Smooth muscle cell (in vitro differentiated cells): ENCODE results near the gene DKC1. TPM values are rescaled to one million over a fixed set of nuclear protein-coding genes. Genes with fewer than 3 reads are reported as not detected.

Source experiments
- DNase-seq: peaks from one replicate; lab custom pipeline; 2025; ENCODE audit not compliant: unreplicated experiment; lab: John Stamatoyannopoulos, UW
- H2AFZ ChIP-seq: fragments of 200-600 bp; sonication (generic); 2 replicates; pipeline ENCODE4 v1.6.0; 2016; ENCODE audit warnings: antibody characterized with exemption, low read depth, mild to moderate bottlenecking
- H3F3A ChIP-seq: fragments of 200-600 bp; sonication (generic); 2 replicates; pipeline ENCODE4 v1.6.0; 2017; ENCODE audit warnings: antibody characterized with exemption, low read depth
- H3K27ac ChIP-seq: fragments of 200-600 bp; sonication (generic); 2 replicates; pipeline ENCODE4 v1.5.1; 2016; ENCODE audit warnings: low read depth, mild to moderate bottlenecking
- H3K27me3 ChIP-seq: fragments of 200-600 bp; sonication (generic); 2 replicates; pipeline ENCODE4 v1.6.1; 2016; ENCODE audit warnings: low read depth, mild to moderate bottlenecking
- H3K36me3 ChIP-seq: fragments of 200-600 bp; sonication (generic); 2 replicates; pipeline ENCODE4 v1.5.1; 2016; ENCODE audit warnings: low read depth
- H3K4me1 ChIP-seq: fragments of 200-600 bp; sonication (generic); 2 replicates; pipeline ENCODE4 v1.5.1; 2016; ENCODE audit warnings: low read depth
- H3K4me2 ChIP-seq: fragments of 200-600 bp; sonication (generic); 2 replicates; pipeline ENCODE4 v1.6.0; 2016; ENCODE audit warnings: mild to moderate bottlenecking
- H3K4me3 ChIP-seq: fragments of 200-600 bp; sonication (generic); 2 replicates; pipeline ENCODE4 v1.5.1; 2016; ENCODE audit warnings: mild to moderate bottlenecking
- H3K79me2 ChIP-seq: fragments of 200-600 bp; sonication (generic); 2 replicates; pipeline ENCODE4 v1.6.0; 2016; ENCODE audit warnings: low read depth, mild to moderate bottlenecking
- H3K9ac ChIP-seq: fragments of 200-600 bp; sonication (generic); 2 replicates; pipeline ENCODE4 v1.6.0; 2016; ENCODE audit warnings: low read depth
- H3K9me3 ChIP-seq: fragments of 200-600 bp; sonication (generic); replicated peaks from 2 replicates; pipeline ENCODE4 v1.5.1; 2016; ENCODE audit warnings: low read depth
- H4K20me1 ChIP-seq: fragments of 200-600 bp; sonication (generic); 2 replicates; pipeline ENCODE4 v1.6.0; 2016; ENCODE audit warnings: low read depth
- WGBS: methylation state at CpG from one replicate; pipeline ENCODE4 v1.1.7; 2016; ENCODE audit warnings: low lambda C conversion rate; 5-methylcytosine and 5-hydroxymethylcytosine counted together
- polyA plus RNA-seq: library from polyadenylated mRNA; unstranded; fragments of >200 nt; fragmentation: Nextera tagmentation; extraction: Ambion mirVana; gene quantifications from 2 replicates; pipeline ENCODE4 v1.2.1, GENCODE V29; 2016
- total RNA-seq: library from RNA; depleted of rRNA; stranded (reverse); fragments of >200 nt; gene quantifications from 2 replicates; pipeline ENCODE4 v1.2.3, GENCODE V29; 2014
- TF ChIP-seq, protein P1 (sequence below): fragments of 200-600 bp; sonication (generic); IDR thresholded peaks from 2 replicates; pipeline ENCODE4 v1.5.1; 2017; ENCODE audit warnings: borderline replicate concordance, mild to moderate bottlenecking, antibody characterized with exemption; ENCODE audit not compliant: insufficient read depth, poor library complexity, severe bottlenecking

DKC1 gene
- total and polyA plus RNA-seq, 2 experiments from 2014 or later, result 18.7 to 35.1 TPM

DNA sequence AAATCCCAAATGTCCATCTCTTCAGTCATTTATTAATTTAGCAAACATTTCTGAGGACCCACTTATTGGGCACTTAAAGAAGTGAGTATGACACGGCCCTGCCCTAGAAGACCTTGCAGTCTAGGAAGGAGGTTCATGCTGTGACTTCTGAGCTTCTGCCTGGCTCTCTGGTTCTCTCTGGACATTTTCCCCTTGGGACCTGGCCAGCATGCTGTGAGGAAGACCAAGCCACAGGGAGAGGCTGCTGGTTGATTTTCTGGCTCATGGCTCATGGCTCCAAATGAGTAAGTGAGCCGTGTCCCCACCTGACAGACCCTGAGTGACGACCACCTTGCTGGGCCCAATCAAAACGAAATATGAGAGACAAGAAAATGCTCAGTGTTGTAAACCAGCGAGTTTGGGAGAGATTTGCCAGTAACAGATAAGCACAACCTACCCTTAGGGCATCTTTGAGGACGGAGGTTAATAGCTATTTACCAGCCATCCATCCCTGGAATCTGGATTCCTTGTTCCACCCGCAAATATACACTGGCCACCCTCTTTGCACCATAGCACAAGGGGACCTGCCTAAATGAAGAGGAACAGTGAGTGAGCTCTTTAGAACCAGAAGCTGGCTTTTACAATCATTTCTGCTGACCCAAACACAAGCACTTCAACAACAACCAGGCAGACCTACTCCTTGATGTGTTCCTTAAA lies 41.7 kb downstream of the DKC1 start:
- Histone ChIP-seq H3K9me3 (peaks cover 2% of the 10 kb centered on the region), H3K36me3 (no peaks in the 10 kb centered on the region), H3K9ac (no peak overlapping the region), H3K4me1 (no peaks in the 10 kb centered on the region), H3F3A (no peaks in the 10 kb centered on the region), H3K27ac (peak overlapping the region; percentile 35), H2AFZ (peak overlapping the region; percentile 85), H4K20me1 (no peaks in the 10 kb centered on the region), H3K79me2 (no peaks in the 10 kb centered on the region), H3K4me3 (peak overlapping the region; percentile 61), H3K4me2 (peak overlapping the region; percentile 87), H3K27me3 (no peaks in the 10 kb centered on the region)
- no peak for DNase-seq
- TF ChIP-seq, protein P1, sequence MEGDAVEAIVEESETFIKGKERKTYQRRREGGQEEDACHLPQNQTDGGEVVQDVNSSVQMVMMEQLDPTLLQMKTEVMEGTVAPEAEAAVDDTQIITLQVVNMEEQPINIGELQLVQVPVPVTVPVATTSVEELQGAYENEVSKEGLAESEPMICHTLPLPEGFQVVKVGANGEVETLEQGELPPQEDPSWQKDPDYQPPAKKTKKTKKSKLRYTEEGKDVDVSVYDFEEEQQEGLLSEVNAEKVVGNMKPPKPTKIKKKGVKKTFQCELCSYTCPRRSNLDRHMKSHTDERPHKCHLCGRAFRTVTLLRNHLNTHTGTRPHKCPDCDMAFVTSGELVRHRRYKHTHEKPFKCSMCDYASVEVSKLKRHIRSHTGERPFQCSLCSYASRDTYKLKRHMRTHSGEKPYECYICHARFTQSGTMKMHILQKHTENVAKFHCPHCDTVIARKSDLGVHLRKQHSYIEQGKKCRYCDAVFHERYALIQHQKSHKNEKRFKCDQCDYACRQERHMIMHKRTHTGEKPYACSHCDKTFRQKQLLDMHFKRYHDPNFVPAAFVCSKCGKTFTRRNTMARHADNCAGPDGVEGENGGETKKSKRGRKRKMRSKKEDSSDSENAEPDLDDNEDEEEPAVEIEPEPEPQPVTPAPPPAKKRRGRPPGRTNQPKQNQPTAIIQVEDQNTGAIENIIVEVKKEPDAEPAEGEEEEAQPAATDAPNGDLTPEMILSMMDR, result no peak
- WGBS, result 45% methylated on average over 7 of the region's 7 CpGs

DNA sequence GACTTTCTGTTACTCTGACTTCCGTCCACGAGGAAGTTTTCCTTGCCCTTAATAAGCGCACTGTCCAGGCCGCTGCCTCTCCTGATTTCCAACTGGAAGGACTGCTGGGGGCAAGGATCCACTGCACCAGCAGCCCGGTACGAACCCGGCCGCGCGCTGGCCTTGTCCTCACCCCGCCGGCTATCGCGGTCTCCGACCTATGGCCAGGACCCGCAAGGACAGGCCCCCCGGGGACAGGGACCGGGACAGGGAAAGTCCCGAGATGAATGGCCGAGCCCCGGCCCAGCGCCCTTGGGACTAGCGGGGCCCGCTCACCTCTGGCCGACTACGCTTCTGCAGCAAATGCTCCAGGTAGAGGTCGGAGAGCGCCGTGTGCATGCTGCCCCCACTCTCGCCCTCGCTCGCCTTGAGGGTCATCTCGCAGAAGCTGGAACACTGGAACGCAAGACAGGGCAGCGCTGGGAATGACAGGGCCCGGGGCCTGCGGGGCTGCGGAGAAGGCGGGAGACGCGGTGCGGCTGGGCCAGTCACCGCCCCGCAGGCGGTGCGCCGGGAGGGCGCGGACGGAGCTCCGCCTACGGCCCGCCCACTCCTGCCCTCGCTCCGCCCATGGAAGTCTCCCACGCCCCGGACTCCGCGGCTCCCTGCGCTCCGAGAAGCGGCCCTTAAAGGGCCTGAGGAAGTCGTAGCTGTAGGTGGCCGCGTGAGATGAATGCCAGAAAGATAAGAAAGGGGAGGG lies 42.5 kb downstream of the DKC1 start, which contains the start of gene MPP1:
Gene MPP1, minus strand, starts transcription at position 529 of the 739 bp plus-strand sequence. Its CDS starts 112 bp downstream, at position 417.
- TF ChIP-seq, protein P1, result no peak
- Histone ChIP-seq H3K9ac (peak within 1 kb of the TSS; percentile 43), H3K4me1 (no peaks in the 10 kb centered on the region), H3F3A (no peaks in the 10 kb centered on the region), H4K20me1 (no peaks in the 10 kb centered on the region), H3K27ac (peak within 1 kb of the TSS; percentile 35), H3K36me3 (no peaks in the 10 kb centered on the region), H3K27me3 (no peaks in the 10 kb centered on the region), H2AFZ (peak within 1 kb of the TSS; percentile 85), H3K9me3 (peaks cover 2% of the 10 kb centered on the region), H3K4me3 (peak within 1 kb of the TSS; percentile 61), H3K4me2 (peak within 1 kb of the TSS; percentile 87), H3K79me2 (no peaks in the 10 kb centered on the region)
- DNase-seq, result peak; percentile 13
- WGBS, result 56% methylated on average over 57 of the region's 65 CpGs

DNA sequence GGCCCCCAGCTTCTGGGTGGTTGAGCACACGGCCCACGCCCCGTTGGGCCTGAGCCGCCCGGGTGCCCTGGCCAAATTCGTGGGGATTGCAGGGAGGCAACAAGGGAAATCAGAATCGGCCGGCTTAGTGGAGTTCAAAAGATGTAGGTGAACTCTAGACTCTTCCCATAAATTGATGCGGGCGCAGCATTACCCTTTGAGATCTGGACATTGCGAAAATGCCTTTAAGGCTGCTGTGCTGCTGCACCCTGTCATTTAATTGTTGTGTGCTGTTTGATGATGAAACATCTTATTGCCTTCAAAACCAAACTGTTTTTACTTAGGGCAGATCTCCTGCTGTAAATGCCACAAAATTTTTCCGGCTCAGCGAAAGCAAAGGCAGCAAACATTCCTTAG lies 43.0 kb downstream of the DKC1 start:
- H3K9me3 ChIP-seq, result peaks cover 2% of the 10 kb centered on the region
- H3F3A ChIP-seq, result no peaks in the 10 kb centered on the region
- no peaks in the 10 kb centered on the region for H3K36me3 ChIP-seq
- peak overlapping the region; percentile 85 for H2AFZ ChIP-seq
- H3K4me1 ChIP-seq, result no peaks in the 10 kb centered on the region
- 43% methylated on average over 13 of the region's 13 CpGs for WGBS
- no peak for DNase-seq
- TF ChIP-seq, protein P1, result no peak
- peak overlapping the region; percentile 87 for H3K4me2 ChIP-seq
- no peaks in the 10 kb centered on the region for H4K20me1 ChIP-seq
- H3K27me3 ChIP-seq, result no peaks in the 10 kb centered on the region
- no peak overlapping the region for H3K27ac ChIP-seq
- H3K79me2 ChIP-seq, result no peaks in the 10 kb centered on the region
- peak overlapping the region; percentile 61 for H3K4me3 ChIP-seq
- peak overlapping the region; percentile 43 for H3K9ac ChIP-seq
